ENCODE results near the gene EIF4A3.

The EIF4A3 gene

GRCh38 chr17:80181431-80181830 lies 34.5 kb upstream of the EIF4A3 start:
- ATAC-seq = no peak
- TF ChIP-seq TCF4 (CRISPR knock-in tag; IDR thresholded peaks at IDR 0.05; ENCODE audit: borderline replicate concordance) (no peak), CSDC2 (CRISPR knock-in tag; IDR thresholded peaks at IDR 0.05) (no peak), CREB5 (CRISPR knock-in tag; IDR thresholded peaks at IDR 0.05; ENCODE audit: low read depth) (no peak), ISL1 (CRISPR knock-in tag; IDR thresholded peaks at IDR 0.05) (no peak), ZNF8 (CRISPR knock-in tag; IDR thresholded peaks at IDR 0.05) (no peak), ZNF565 (CRISPR knock-in tag; conservative IDR thresholded peaks at IDR 0.05; ENCODE audit: low read depth) (no peak), ZNF70 (CRISPR knock-in tag; IDR thresholded peaks at IDR 0.05) (no peak), ZFP30 (CRISPR knock-in tag; IDR thresholded peaks at IDR 0.05) (no peak), ZC3H10 (CRISPR knock-in tag; IDR thresholded peaks at IDR 0.05) (no peak)

- no peak for ATAC-seq
- TF ChIP-seq ZNF565 (CRISPR knock-in tag; conservative IDR thresholded peaks at IDR 0.05; ENCODE audit: low read depth) (no peak), ZNF8 (CRISPR knock-in tag; IDR thresholded peaks at IDR 0.05) (no peak), ZFP3 (CRISPR knock-in tag; IDR thresholded peaks at IDR 0.05) (no peak), SNAI2 (CRISPR knock-in tag; IDR thresholded peaks at IDR 0.05) (no peak)
These were observed 33.3 kb upstream of the EIF4A3 start for GRCh38 chr17:80180192-80180591.

GRCh38 chr17:80177986-80178595 lies 31.2 kb upstream of the EIF4A3 start:
- ATAC-seq = no peak
- TF ChIP-seq POU6F1 (CRISPR knock-in tag; IDR thresholded peaks at IDR 0.05; ENCODE audit: borderline replicate concordance, low read depth) = no peak
- no peak for TF ChIP-seq CSDC2 (CRISPR knock-in tag; IDR thresholded peaks at IDR 0.05)
- TF ChIP-seq TSHZ2 (CRISPR knock-in tag; IDR thresholded peaks at IDR 0.05) = no peak
- no peak for TF ChIP-seq ZC3H10 (CRISPR knock-in tag; IDR thresholded peaks at IDR 0.05)
- no peak for TF ChIP-seq ARNTL (CRISPR knock-in tag; IDR thresholded peaks at IDR 0.05; ENCODE audit: borderline replicate concordance, low read depth)
- no peak for TF ChIP-seq ISL1 (CRISPR knock-in tag; IDR thresholded peaks at IDR 0.05)
- TF ChIP-seq OSR1 (CRISPR knock-in tag; IDR thresholded peaks at IDR 0.05) = no peak
- no peak for TF ChIP-seq BACH2 (CRISPR knock-in tag; IDR thresholded peaks at IDR 0.05; ENCODE audit: borderline replicate concordance)
- TF ChIP-seq ESRRG (CRISPR knock-in tag; IDR thresholded peaks at IDR 0.05) = no peak

- TF ChIP-seq BACH2 (CRISPR knock-in tag; IDR thresholded peaks at IDR 0.05; ENCODE audit: borderline replicate concordance) (no peak), ISL1 (CRISPR knock-in tag; IDR thresholded peaks at IDR 0.05) (no peak), CSRNP3 (CRISPR knock-in tag; IDR thresholded peaks at IDR 0.05) (no peak), TCF4 (CRISPR knock-in tag; IDR thresholded peaks at IDR 0.05; ENCODE audit: borderline replicate concordance) (no peak), CREB5 (CRISPR knock-in tag; IDR thresholded peaks at IDR 0.05; ENCODE audit: low read depth) (no peak), ARNTL (CRISPR knock-in tag; IDR thresholded peaks at IDR 0.05; ENCODE audit: borderline replicate concordance, low read depth) (no peak), TOX (CRISPR knock-in tag; IDR thresholded peaks at IDR 0.05; ENCODE audit: borderline replicate concordance) (no peak), ZFP3 (CRISPR knock-in tag; IDR thresholded peaks at IDR 0.05) (no peak), CSDC2 (CRISPR knock-in tag; IDR thresholded peaks at IDR 0.05) (no peak), ZNF70 (CRISPR knock-in tag; IDR thresholded peaks at IDR 0.05) (no peak), POU6F1 (CRISPR knock-in tag; IDR thresholded peaks at IDR 0.05; ENCODE audit: borderline replicate concordance, low read depth) (no peak), ZFP30 (CRISPR knock-in tag; IDR thresholded peaks at IDR 0.05) (no peak), OSR1 (CRISPR knock-in tag; IDR thresholded peaks at IDR 0.05) (no peak), ZNF8 (CRISPR knock-in tag; IDR thresholded peaks at IDR 0.05) (no peak), GLIS3 (CRISPR knock-in tag; IDR thresholded peaks at IDR 0.05) (no peak), ZC3H10 (CRISPR knock-in tag; IDR thresholded peaks at IDR 0.05) (no peak)
These were observed 29.8 kb upstream of the EIF4A3 start for GRCh38 chr17:80176757-80177156.

More at GRCh38 chr17:80176757-80177156, 29.8 kb upstream of the EIF4A3 start:
- no peak for ATAC-seq

Data from SK-N-SH treated with all-trans-retinoic acid at 6 μM for 48 hours (cell line).